HCT116 (cell line): ENCODE data around the gene MYO16. TPM values are rescaled to one million over a fixed set of nuclear protein-coding genes. Genes with fewer than 3 reads are reported as not detected.

Experiments
- ATAC-seq: fragments of 200-7000 bp; cut with Tn5 transposase; 2 replicates; pipeline ENCODE4 v1.9.1; 2020; ENCODE audit warnings: mild to moderate bottlenecking, moderate library complexity
- BruUV-seq: library from RNA; stranded (reverse); fragments of 400-500 nt; replicated peaks from 2 replicates; lab custom pipeline; 2021; lab: Mats Ljungman, UMichigan
- CTCF ChIA-PET: fragments of 300-600 bp; sonication (Branson Sonifier 250); formaldehyde crosslinking; loops from one replicate; lab custom pipeline; 2021; ENCODE audit warnings: antibody characterized with exemption; lab: Charles Lee
- POLR2A ChIA-PET: fragments of 300-600, 350-600 bp; sonication (Branson Sonifier 250); formaldehyde crosslinking; loops from one replicate; lab custom pipeline; 2021; ENCODE audit warnings: antibody characterized with exemption; lab: Charles Lee
- RAD21 ChIA-PET, 2 experiments: fragments of 300-600 bp; sonication (Branson Sonifier 250); formaldehyde crosslinking; loops; one replicate each; lab custom pipeline; 2023; ENCODE audit warnings: low total read pairs in 2 of 2; ENCODE audit not compliant: uncharacterized antibody in 2 of 2, unreplicated experiment in 2 of 2, low non-redundant PET in 1 of 2; lab: Charles Lee
- DNase-seq: peaks from one replicate; pipeline ENCODE4 v3.0.0-alpha.2; 2010; ENCODE audit warnings: low read depth, low spot score
- H2AFZ ChIP-seq: fragments of 200-600 bp; shearing (Covaris generic), sonication (generic); 2 replicates; pipeline ENCODE4 v1.6.1; 2017; ENCODE audit warnings: low read depth, mixed run types, mixed read lengths, antibody characterized with exemption, low read length; ENCODE audit not compliant: poor library complexity, severe bottlenecking
- H3K27ac ChIP-seq: 2 replicates; pipeline ENCODE4 v1.5.1; 2012; ENCODE audit warnings: low read depth, low read length
- H3K27me3 ChIP-seq: fragments of 200-600 bp; sonication (generic); 2 replicates; pipeline ENCODE4 v1.6.1; 2016; ENCODE audit warnings: mixed run types, low read length, mixed read lengths; ENCODE audit not compliant: insufficient read depth
- H3K36me3 ChIP-seq, 2 experiments: fragments of 200-500 bp in 1 of 2; fragments of 200-600 bp in 1 of 2; sonication (Bioruptor generic) in 1 of 2; sonication (generic) in 1 of 2; 2 replicates each; pipeline versions ENCODE4 v1.5.1 to v1.6.1; 2014 to 2016; ENCODE audit warnings: low read length in 2 of 2, inconsistent platforms in 1 of 2, mixed read lengths in 1 of 2, mixed run types in 1 of 2; ENCODE audit not compliant: insufficient read depth in 2 of 2, control insufficient read depth in 1 of 2
- H3K4me1 ChIP-seq, 2 experiments: fragments of 200-600 bp in 1 of 2; sonication (generic) in 1 of 2; 2 replicates each; pipeline versions ENCODE4 v1.5.1 to v1.6.1; 2012 to 2017; ENCODE audit warnings: low read length in 2 of 2, inconsistent platforms in 1 of 2, mild to moderate bottlenecking in 1 of 2, mixed read lengths in 1 of 2, mixed run types in 1 of 2, moderate library complexity in 1 of 2; ENCODE audit not compliant: insufficient read depth in 2 of 2, control insufficient read depth in 1 of 2
- H3K4me2 ChIP-seq: fragments of 200-600 bp; sonication (generic); 2 replicates; pipeline ENCODE4 v1.6.1; 2017; ENCODE audit warnings: mixed run types, low read length, mixed read lengths
- H3K4me3 ChIP-seq, 2 experiments: fragments of 200-600 bp in 1 of 2; sonication (generic) in 1 of 2; replicated peaks in 1 of 2; 2 replicates each; pipeline ENCODE4 v1.5.1; 2011 to 2016; ENCODE audit warnings: low read length in 2 of 2, control low read depth in 1 of 2, low read depth in 1 of 2, mild to moderate bottlenecking in 1 of 2, mixed read lengths in 1 of 2, mixed run types in 1 of 2
- H3K79me2 ChIP-seq: fragments of 200-600 bp; sonication (generic); 2 replicates; pipeline ENCODE4 v1.6.1; 2017; ENCODE audit warnings: mild to moderate bottlenecking, mixed run types, low read length, moderate library complexity, mixed read lengths; ENCODE audit not compliant: insufficient read depth
- H3K9ac ChIP-seq: fragments of 200-600 bp; sonication (generic); 2 replicates; pipeline ENCODE4 v1.6.1; 2016; ENCODE audit warnings: low read length, mixed read lengths
- H3K9me2 ChIP-seq: fragments of 200-600 bp; sonication (generic), shearing (Covaris generic); 2 replicates; pipeline ENCODE4 v1.6.1; 2017; ENCODE audit warnings: mixed run types, mild to moderate bottlenecking, moderate library complexity; ENCODE audit not compliant: insufficient read depth
- H3K9me3 ChIP-seq, 2 experiments: fragments of 200-500 bp in 1 of 2; fragments of 200-600 bp in 1 of 2; sonication (Bioruptor generic) in 1 of 2; sonication (generic) in 1 of 2; 2 replicates each; pipeline ENCODE4 v1.6.1; 2014 to 2017; ENCODE audit warnings: low read length in 2 of 2, mixed read lengths in 2 of 2, inconsistent platforms in 1 of 2, low read depth in 1 of 2, mild to moderate bottlenecking in 1 of 2, mixed run types in 1 of 2, moderate library complexity in 1 of 2; ENCODE audit not compliant: control insufficient read depth in 1 of 2, insufficient read depth in 1 of 2
- H4K20me1 ChIP-seq: fragments of 200-600 bp; sonication (generic), shearing (Covaris generic); 2 replicates; pipeline ENCODE4 v1.6.1; 2017; ENCODE audit warnings: mixed run types, mild to moderate bottlenecking, moderate library complexity; ENCODE audit not compliant: insufficient read depth
- CEBPB ChIP-seq: IDR thresholded peaks from 2 replicates; pipeline ENCODE4 v1.6.1; 2012; ENCODE audit warnings: low read depth
- EGR1 ChIP-seq: IDR thresholded peaks from 2 replicates; pipeline ENCODE4 v1.6.1; 2012; ENCODE audit warnings: low read depth
- ELF1 ChIP-seq: IDR thresholded peaks from 2 replicates; pipeline ENCODE4 v1.6.1; 2012; ENCODE audit warnings: low read depth, borderline replicate concordance
- EZH2 ChIP-seq: fragments of 200-600 bp; sonication (generic); IDR thresholded peaks from 2 replicates; pipeline ENCODE4 v1.6.1; 2017; ENCODE audit warnings: antibody characterized with exemption, mixed run types
- EZH2phosphoT487 ChIP-seq: fragments of 200-600 bp; IDR thresholded peaks from 2 replicates; pipeline ENCODE4 v1.6.1; 2018; ENCODE audit warnings: antibody characterized with exemption, borderline replicate concordance
- JUND ChIP-seq: IDR thresholded peaks from 2 replicates; pipeline ENCODE4 v1.6.1; 2012
- MAX ChIP-seq: IDR thresholded peaks from 2 replicates; pipeline ENCODE4 v1.6.1; 2012
- POLR2A ChIP-seq: IDR thresholded peaks from 2 replicates; pipeline ENCODE4 v1.7.0; 2011; ENCODE audit warnings: borderline replicate concordance; ENCODE audit not compliant: insufficient read depth, insufficient read length; ENCODE audit errors: extremely low read depth
- POLR2AphosphoS5 ChIP-seq: IDR thresholded peaks from 2 replicates; pipeline ENCODE4 v1.6.1; 2011; ENCODE audit warnings: mild to moderate bottlenecking, low read depth, low read length, moderate library complexity
- RAD21 ChIP-seq: IDR thresholded peaks from 2 replicates; pipeline ENCODE4 v1.6.1; 2012; ENCODE audit warnings: low read depth, mild to moderate bottlenecking
- REST ChIP-seq: IDR thresholded peaks from 2 replicates; pipeline ENCODE4 v1.6.1; 2012; ENCODE audit warnings: low read depth
- SP1 ChIP-seq: IDR thresholded peaks from 2 replicates; pipeline ENCODE4 v1.6.1; 2012; ENCODE audit warnings: low read depth
- SRF ChIP-seq: IDR thresholded peaks from 2 replicates; pipeline ENCODE4 v1.6.1; 2012; ENCODE audit warnings: low read depth
- YY1 ChIP-seq: IDR thresholded peaks from 2 replicates; pipeline ENCODE4 v1.6.1; 2011; ENCODE audit warnings: low read length, low read depth, moderate library complexity, mild to moderate bottlenecking; ENCODE audit not compliant: insufficient replicate concordance; ENCODE audit errors: extremely low read depth
- ZFX ChIP-seq: fragments of 450-650 bp; IDR thresholded peaks from 2 replicates; pipeline ENCODE4 v1.6.1; 2017
- intact Hi-C: fragments of 100-400 bp; cut with micrococcal nuclease; formaldehyde crosslinking; loops from 2 replicates; pipeline ENCODE4 v1.10.0; 2022
- total RNA-seq: library from RNA; stranded (reverse); gene quantifications from one replicate; pipeline ENCODE4 v1.2.1, GENCODE V29; 2021; ENCODE audit not compliant: unreplicated experiment
- TF ChIP-seq, protein P1 (sequence below), 3 experiments: fragments of 200-600 bp in 1 of 3; sonication (generic) in 1 of 3; IDR thresholded peaks in 2 of 3; conservative IDR thresholded peaks in 1 of 3; 2 replicates each; pipeline ENCODE4 v1.5.1; 2012 to 2017; ENCODE audit warnings: low read depth in 2 of 3, low read length in 2 of 3, antibody characterized with exemption in 1 of 3, borderline replicate concordance in 1 of 3, control low read depth in 1 of 3, mild to moderate bottlenecking in 1 of 3, mixed read lengths in 1 of 3, mixed run types in 1 of 3, moderate library complexity in 1 of 3; ENCODE audit not compliant: insufficient read depth in 1 of 3
- TF ChIP-seq, protein P2 (sequence below): IDR thresholded peaks from 2 replicates; pipeline ENCODE4 v1.6.1; 2012
- TF ChIP-seq, protein P3 (sequence below): IDR thresholded peaks from 2 replicates; pipeline ENCODE4 v1.6.1; 2011; ENCODE audit warnings: mild to moderate bottlenecking, low read length, moderate library complexity; ENCODE audit not compliant: insufficient replicate concordance; ENCODE audit errors: extremely low read depth

The MYO16 gene
- total RNA-seq, 1 experiment from 2014 or later: 0.07 TPM

DNA sequence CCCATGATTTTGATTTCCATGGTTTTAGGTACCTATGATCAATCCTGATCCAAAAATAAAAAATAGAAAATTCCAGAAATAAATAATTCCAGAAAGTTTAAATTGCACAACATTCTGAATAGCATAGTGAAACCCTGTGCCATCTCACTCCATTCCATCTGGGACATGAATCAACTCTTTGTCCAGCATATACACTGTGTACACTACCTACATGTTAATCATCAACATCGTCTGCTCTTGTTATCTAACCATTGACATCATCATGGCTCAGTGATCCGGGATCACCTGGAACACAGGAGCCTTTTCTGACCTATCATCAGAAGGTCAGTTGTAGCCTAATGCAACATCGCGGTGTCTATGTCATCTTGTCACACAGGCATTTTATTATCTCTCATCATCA is 75.6 kb downstream of the MYO16 start (continued):
- TF ChIP-seq, protein P1, sequence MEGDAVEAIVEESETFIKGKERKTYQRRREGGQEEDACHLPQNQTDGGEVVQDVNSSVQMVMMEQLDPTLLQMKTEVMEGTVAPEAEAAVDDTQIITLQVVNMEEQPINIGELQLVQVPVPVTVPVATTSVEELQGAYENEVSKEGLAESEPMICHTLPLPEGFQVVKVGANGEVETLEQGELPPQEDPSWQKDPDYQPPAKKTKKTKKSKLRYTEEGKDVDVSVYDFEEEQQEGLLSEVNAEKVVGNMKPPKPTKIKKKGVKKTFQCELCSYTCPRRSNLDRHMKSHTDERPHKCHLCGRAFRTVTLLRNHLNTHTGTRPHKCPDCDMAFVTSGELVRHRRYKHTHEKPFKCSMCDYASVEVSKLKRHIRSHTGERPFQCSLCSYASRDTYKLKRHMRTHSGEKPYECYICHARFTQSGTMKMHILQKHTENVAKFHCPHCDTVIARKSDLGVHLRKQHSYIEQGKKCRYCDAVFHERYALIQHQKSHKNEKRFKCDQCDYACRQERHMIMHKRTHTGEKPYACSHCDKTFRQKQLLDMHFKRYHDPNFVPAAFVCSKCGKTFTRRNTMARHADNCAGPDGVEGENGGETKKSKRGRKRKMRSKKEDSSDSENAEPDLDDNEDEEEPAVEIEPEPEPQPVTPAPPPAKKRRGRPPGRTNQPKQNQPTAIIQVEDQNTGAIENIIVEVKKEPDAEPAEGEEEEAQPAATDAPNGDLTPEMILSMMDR (IDR thresholded peaks at IDR 0.05 in 2 of 3, conservative IDR thresholded peaks at IDR 0.05 in 1 of 3; ENCODE audit: borderline replicate concordance in 1 of 3, insufficient read depth in 1 of 3, low read depth in 2 of 3, low read length in 2 of 3): no peak
- TF ChIP-seq MAX (no peak), EZH2 (no peak), POLR2AphosphoS5 (no peak)

GRCh38 chr13:108707584-108707983 is 78.2 kb downstream of the MYO16 start:
- H3K36me3 ChIP-seq: no peaks in the 10 kb centered on the region
- H4K20me1 ChIP-seq: no peaks in the 10 kb centered on the region
- H3K79me2 ChIP-seq: no peaks in the 10 kb centered on the region
- DNase-seq: no peak
- BruUV-seq: no TSS peak
- intact Hi-C loops: no loop called here
- no peak overlapping the region for H3K4me3 ChIP-seq
- H3K4me2 ChIP-seq: no peak overlapping the region
- H2AFZ ChIP-seq: no peak overlapping the region
- H3K27me3 ChIP-seq: no peaks in the 10 kb centered on the region
- POLR2A ChIA-PET: no interaction called here
- H3K27ac ChIP-seq: no peak overlapping the region
- ATAC-seq: no peak
- CTCF ChIA-PET: no interaction called here
- H3K4me1 ChIP-seq: no peaks in the 10 kb centered on the region
- no peaks in the 10 kb centered on the region for H3K9me3 ChIP-seq
- no peaks in the 10 kb centered on the region for H3K9me2 ChIP-seq
- H3K9ac ChIP-seq: no peak overlapping the region
- RAD21 ChIA-PET: no interaction called here
- TF ChIP-seq POLR2A (no peak), EGR1 (no peak), CEBPB (no peak), YY1 (no peak), ELF1 (no peak), SRF (no peak), MAX (no peak), RAD21 (no peak), JUND (no peak), EZH2 (no peak), ZFX (no peak), EZH2phosphoT487 (no peak), POLR2AphosphoS5 (no peak), SP1 (no peak), REST (no peak)
- TF ChIP-seq, protein P2, sequence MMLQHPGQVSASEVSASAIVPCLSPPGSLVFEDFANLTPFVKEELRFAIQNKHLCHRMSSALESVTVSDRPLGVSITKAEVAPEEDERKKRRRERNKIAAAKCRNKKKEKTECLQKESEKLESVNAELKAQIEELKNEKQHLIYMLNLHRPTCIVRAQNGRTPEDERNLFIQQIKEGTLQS: no peak
- TF ChIP-seq, protein P3, sequence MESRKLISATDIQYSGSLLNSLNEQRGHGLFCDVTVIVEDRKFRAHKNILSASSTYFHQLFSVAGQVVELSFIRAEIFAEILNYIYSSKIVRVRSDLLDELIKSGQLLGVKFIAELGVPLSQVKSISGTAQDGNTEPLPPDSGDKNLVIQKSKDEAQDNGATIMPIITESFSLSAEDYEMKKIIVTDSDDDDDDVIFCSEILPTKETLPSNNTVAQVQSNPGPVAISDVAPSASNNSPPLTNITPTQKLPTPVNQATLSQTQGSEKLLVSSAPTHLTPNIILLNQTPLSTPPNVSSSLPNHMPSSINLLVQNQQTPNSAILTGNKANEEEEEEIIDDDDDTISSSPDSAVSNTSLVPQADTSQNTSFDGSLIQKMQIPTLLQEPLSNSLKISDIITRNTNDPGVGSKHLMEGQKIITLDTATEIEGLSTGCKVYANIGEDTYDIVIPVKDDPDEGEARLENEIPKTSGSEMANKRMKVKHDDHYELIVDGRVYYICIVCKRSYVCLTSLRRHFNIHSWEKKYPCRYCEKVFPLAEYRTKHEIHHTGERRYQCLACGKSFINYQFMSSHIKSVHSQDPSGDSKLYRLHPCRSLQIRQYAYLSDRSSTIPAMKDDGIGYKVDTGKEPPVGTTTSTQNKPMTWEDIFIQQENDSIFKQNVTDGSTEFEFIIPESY: no peak
